Bronchial epithelial cell (primary cell): ENCODE data around the gene SPATA25. TPM values are rescaled to one million over a fixed set of nuclear protein-coding genes. Genes with fewer than 3 reads are reported as not detected.

Experiments
- DNase-seq: peaks from one replicate; pipeline ENCODE4 v3.0.0-alpha.2; 2010; ENCODE audit warnings: low read depth
- FAIRE-seq: peaks from 2 replicates; lab custom pipeline; 2011; peaks lifted over from hg19 to GRCh38; lab: Jason Lieb, UNC
- H3K27me3 ChIP-seq: 2 replicates; pipeline ENCODE4 v1.5.1; 2011; ENCODE audit warnings: low read length; ENCODE audit not compliant: control insufficient read depth, insufficient read depth
- H3K36me3 ChIP-seq: 2 replicates; pipeline ENCODE4 v1.5.1; 2011; ENCODE audit warnings: low read length; ENCODE audit not compliant: control insufficient read depth, insufficient read depth
- H3K4me3 ChIP-seq: 2 replicates; pipeline ENCODE4 v1.5.1; 2011; ENCODE audit warnings: mild to moderate bottlenecking, low read depth, low read length, control low read depth
- CTCF ChIP-seq: IDR thresholded peaks from 2 replicates; pipeline ENCODE4 v1.5.1; 2011; ENCODE audit warnings: mild to moderate bottlenecking, moderate library complexity, low read length, control low read depth, inconsistent platforms; ENCODE audit not compliant: insufficient read depth, severe bottlenecking
- total RNA-seq: library from RNA; depleted of rRNA; stranded (reverse); fragments of >200 nt; gene quantifications from 2 replicates; pipeline ENCODE4 v1.2.1, GENCODE V29; 2014

SPATA25 gene
- total RNA-seq, 1 donor from 2014 or later: 0.53 TPM

- no peak for FAIRE-seq
- H3K36me3 ChIP-seq: peaks cover 17% of the 10 kb centered on the region
- no peak for TF ChIP-seq CTCF
- no peak overlapping the region for H3K4me3 ChIP-seq
- no peak for DNase-seq
- no peaks in the 10 kb centered on the region for H3K27me3 ChIP-seq
These were observed 45.1 kb downstream of the SPATA25 start for GRCh38 chr20:45842169-45842812.

- H3K27me3 ChIP-seq: no peaks in the 10 kb centered on the region
- no peak for DNase-seq
- no peak for FAIRE-seq
- H3K36me3 ChIP-seq: peaks cover 16% of the 10 kb centered on the region
- no peak overlapping the region for H3K4me3 ChIP-seq
- no peak for TF ChIP-seq CTCF
These were observed 45.9 kb downstream of the SPATA25 start for GRCh38 chr20:45841407-45842129.

- H3K27me3 ChIP-seq: no peaks in the 10 kb centered on the region
- no peak for TF ChIP-seq CTCF
These were observed 46.7 kb downstream of the SPATA25 start for GRCh38 chr20:45840700-45841198.

GRCh38 chr20:45836841-45837240 lies 50.6 kb downstream of the SPATA25 start:
- DNase-seq (no peak), FAIRE-seq (no peak)
- peaks cover 5% of the 10 kb centered on the region for H3K36me3 ChIP-seq
- H3K27me3 ChIP-seq: no peaks in the 10 kb centered on the region
- H3K4me3 ChIP-seq: no peak overlapping the region
- no peak for TF ChIP-seq CTCF

More at GRCh38 chr20:45840700-45841198, 46.7 kb downstream of the SPATA25 start:
- no peak for FAIRE-seq
- no peak for DNase-seq
- no peak overlapping the region for H3K4me3 ChIP-seq
- H3K36me3 ChIP-seq: peaks cover 14% of the 10 kb centered on the region

Other genes starting within 250 kb of the SPATA25 start
- gene WFDC11, start 217.4 kb downstream of the SPATA25 start, total RNA-seq: not detected in 2 replicates
- gene WFDC13, start 185.6 kb downstream of the SPATA25 start, total RNA-seq: not detected in 2 replicates
- gene WFDC10B, start 182.6 kb downstream of the SPATA25 start, total RNA-seq: not detected in 2 replicates
- gene SPINT4, start 165.3 kb downstream of the SPATA25 start, total RNA-seq: not detected in 2 replicates
- gene WFDC3, start 95.7 kb downstream of the SPATA25 start, total RNA-seq: not detected in 2 replicates
- 13.4 and 14.1 TPM in 2 replicates for gene DNTTIP1, start 95.7 kb downstream of the SPATA25 start, total RNA-seq
- gene UBE2C, start 75.0 kb downstream of the SPATA25 start, total RNA-seq: 0.26 and 1.8 TPM in 2 replicates
- 0.38 TPM in 1 of 2 replicates, not detected in the other for gene TNNC2, start 60.3 kb downstream of the SPATA25 start, total RNA-seq
- gene SNX21, start 53.8 kb downstream of the SPATA25 start, total RNA-seq: 6.8 and 15.5 TPM in 2 replicates
- gene ACOT8, start 30.2 kb downstream of the SPATA25 start, total RNA-seq: 31.1 and 37.9 TPM in 2 replicates
- 2.9 and 3.7 TPM in 2 replicates for gene ZSWIM3, start 30.0 kb downstream of the SPATA25 start, total RNA-seq
- gene ZSWIM1, start 6.4 kb downstream of the SPATA25 start, total RNA-seq: 1.3 and 2.8 TPM in 2 replicates
- 1.8 and 2.6 TPM in 2 replicates for gene NEURL2, start 3.6 kb upstream of the SPATA25 start, total RNA-seq
- 16.8 and 21.0 TPM in 2 replicates for gene CTSA, start 3.7 kb upstream of the SPATA25 start, total RNA-seq
- gene PLTP, start 24.5 kb upstream of the SPATA25 start, total RNA-seq: 26.9 and 37.4 TPM in 2 replicates
- 4.6 and 6.3 TPM in 2 replicates for gene PCIF1, start 47.1 kb upstream of the SPATA25 start, total RNA-seq
- gene ZNF335, start 84.6 kb upstream of the SPATA25 start, total RNA-seq: 10.3 and 11.8 TPM in 2 replicates
- 0.26 and 6.0 TPM in 2 replicates for gene MMP9, start 121.3 kb upstream of the SPATA25 start, total RNA-seq
- not detected in 2 replicates for gene SLC12A5, start 141.6 kb upstream of the SPATA25 start, total RNA-seq
- gene NCOA5, start 202.3 kb upstream of the SPATA25 start, total RNA-seq: 7.9 and 9.5 TPM in 2 replicates
- gene CD40, start 230.7 kb upstream of the SPATA25 start, total RNA-seq: 4.7 and 6.5 TPM in 2 replicates